ENCODE measurements around the gene CSRNP3. TPM values are rescaled to one million over a fixed set of nuclear protein-coding genes. Genes with fewer than 3 reads are reported as not detected.

The CSRNP3 gene
- total and polyA plus RNA-seq, 10 of the 15 experiments (the other 5 are each of a cell fraction or from before 2014, with no cell fraction given): 0.03 to 5.2 (median 0.11) TPM; not detected in 1

Other genes with a start within 250 kb of the CSRNP3 start
- gene SCN2A, start 230.3 kb upstream of the CSRNP3 start, total RNA-seq (2014; rRNA removed): not detected in 2 replicates
- not detected in 2 replicates for gene SCN2A, start 230.3 kb upstream of the CSRNP3 start, total RNA-seq (2014; rRNA removed; fragmentation: Illumina TruSeq; extraction: Trizol)
- not detected in 2 replicates for gene SCN2A, start 230.3 kb upstream of the CSRNP3 start, total RNA-seq (2021)
- 0.01 and 0.03 TPM in 2 replicates for gene SCN2A, start 230.3 kb upstream of the CSRNP3 start, polyA plus RNA-seq (2011; rRNA removed)
- gene SCN2A, start 230.3 kb upstream of the CSRNP3 start, polyA plus RNA-seq (2014; fragmentation: Illumina TruSeq; extraction: Trizol): 0.01 TPM in 1 of 2 replicates, not detected in the other
- not detected for gene SCN2A, start 230.3 kb upstream of the CSRNP3 start, polyA plus RNA-seq (2014; fragmentation: Nextera tagmentation; extraction: Ambion mirVana)
- 0.05 TPM in 1 of 2 replicates, not detected in the other for gene SCN2A, start 230.3 kb upstream of the CSRNP3 start, polyA plus RNA-seq (2014; rRNA removed)
- not detected for gene SCN2A, start 230.3 kb upstream of the CSRNP3 start, polyA plus RNA-seq (2016; fragmentation: Nextera tagmentation; extraction: Ambion mirVana)

All from GM12878 (cell line).